KMS-11 (cell line): ENCODE results near the gene CXorf58.

Experiments
- H2AFZ ChIP-seq: fragments of 200-600 bp; sonication (generic); 2 replicates; pipeline ENCODE4 v1.6.1; 2016; ENCODE audit warnings: antibody characterized with exemption, mixed run types, low read depth
- H3K27ac ChIP-seq: fragments of 200-600 bp; sonication (generic); 2 replicates; pipeline ENCODE4 v1.6.1; 2016; ENCODE audit warnings: mild to moderate bottlenecking, mixed run types
- H3K27me3 ChIP-seq: fragments of 200-600 bp; sonication (generic); 2 replicates; pipeline ENCODE4 v1.6.1; 2017; ENCODE audit warnings: mild to moderate bottlenecking, low read depth, mixed run types, moderate library complexity; ENCODE audit not compliant: insufficient read depth
- H3K36me3 ChIP-seq: fragments of 200-600 bp; sonication (generic); 2 replicates; pipeline ENCODE4 v1.6.1; 2017; ENCODE audit warnings: mild to moderate bottlenecking, mixed run types; ENCODE audit not compliant: insufficient read depth
- H3K4me1 ChIP-seq: fragments of 200-600 bp; sonication (generic); 2 replicates; pipeline ENCODE4 v1.6.1; 2016; ENCODE audit warnings: mild to moderate bottlenecking, low read depth, mixed run types; ENCODE audit not compliant: poor library complexity, severe bottlenecking
- H3K4me2 ChIP-seq: fragments of 200-600 bp; sonication (generic); 2 replicates; pipeline ENCODE4 v1.7.0; 2016; ENCODE audit warnings: mild to moderate bottlenecking, mixed run types
- H3K4me3 ChIP-seq: fragments of 200-600 bp; sonication (generic); IDR thresholded peaks from 2 replicates; pipeline ENCODE4 v1.6.1; 2017; ENCODE audit warnings: low read depth, low read length, mixed read lengths; ENCODE audit not compliant: insufficient read depth
- H3K79me2 ChIP-seq: fragments of 200-600 bp; sonication (generic); 2 replicates; pipeline ENCODE4 v1.6.1; 2016; ENCODE audit warnings: low read depth, mixed run types; ENCODE audit not compliant: insufficient read depth
- H3K9ac ChIP-seq: fragments of 200-600 bp; sonication (generic); 2 replicates; pipeline ENCODE4 v1.6.1; 2016; ENCODE audit warnings: mild to moderate bottlenecking, mixed run types
- H4K20me1 ChIP-seq: fragments of 200-600 bp; sonication (generic); 2 replicates; pipeline ENCODE4 v1.6.1; 2016; ENCODE audit warnings: mild to moderate bottlenecking, mixed run types; ENCODE audit not compliant: insufficient read depth
- CTCF ChIP-seq: fragments of 200-600 bp; sonication (generic); conservative IDR thresholded peaks from 2 replicates; pipeline ENCODE4 v1.6.1; 2017; ENCODE audit warnings: low read depth, mild to moderate bottlenecking, antibody characterized with exemption, low read length, moderate library complexity, mixed read lengths

CXorf58 gene

GRCh38 chrX:23937100-23937499 is 29.3 kb downstream of the CXorf58 start:
- Histone ChIP-seq H3K27me3 (no peaks in the 10 kb centered on the region), H4K20me1 (no peaks in the 10 kb centered on the region), H3K79me2 (no peaks in the 10 kb centered on the region), H3K4me3 (no peak overlapping the region), H3K4me2 (no peak overlapping the region), H3K36me3 (no peaks in the 10 kb centered on the region), H3K4me1 (no peaks in the 10 kb centered on the region), H3K27ac (no peak overlapping the region), H2AFZ (no peak overlapping the region), H3K9ac (no peak overlapping the region)
- no peak for TF ChIP-seq CTCF

GRCh38 chrX:23938690-23939089 is 30.9 kb downstream of the CXorf58 start:
- Histone ChIP-seq H3K36me3 (no peaks in the 10 kb centered on the region), H2AFZ (no peak overlapping the region)
- no peak for TF ChIP-seq CTCF

GRCh38 chrX:23939203-23939602 is 31.4 kb downstream of the CXorf58 start:
- H4K20me1 ChIP-seq: no peaks in the 10 kb centered on the region
- no peak overlapping the region for H2AFZ ChIP-seq
- no peaks in the 10 kb centered on the region for H3K79me2 ChIP-seq
- H3K4me2 ChIP-seq: no peak overlapping the region
- TF ChIP-seq CTCF: no peak
- H3K36me3 ChIP-seq: no peaks in the 10 kb centered on the region
- H3K27ac ChIP-seq: no peak overlapping the region
- H3K27me3 ChIP-seq: no peaks in the 10 kb centered on the region
- no peak overlapping the region for H3K9ac ChIP-seq
- no peaks in the 10 kb centered on the region for H3K4me1 ChIP-seq
- H3K4me3 ChIP-seq: no peak overlapping the region

More at GRCh38 chrX:23938690-23939089, 30.9 kb downstream of the CXorf58 start:
- H3K27me3 ChIP-seq: no peaks in the 10 kb centered on the region
- no peak overlapping the region for H3K4me3 ChIP-seq
- H4K20me1 ChIP-seq: no peaks in the 10 kb centered on the region
- H3K4me1 ChIP-seq: no peaks in the 10 kb centered on the region
- H3K9ac ChIP-seq: no peak overlapping the region
- H3K4me2 ChIP-seq: no peak overlapping the region
- no peaks in the 10 kb centered on the region for H3K79me2 ChIP-seq
- H3K27ac ChIP-seq: no peak overlapping the region

- Histone ChIP-seq H2AFZ (no peak overlapping the region), H3K4me3 (no peak overlapping the region), H3K4me2 (no peak overlapping the region), H3K36me3 (no peaks in the 10 kb centered on the region), H3K9ac (no peak overlapping the region), H3K79me2 (no peaks in the 10 kb centered on the region), H3K27ac (no peak overlapping the region), H4K20me1 (no peaks in the 10 kb centered on the region), H3K4me1 (no peaks in the 10 kb centered on the region), H3K27me3 (no peaks in the 10 kb centered on the region)
- no peak for TF ChIP-seq CTCF
Measured at GRCh38 chrX:23944234-23944633, 36.4 kb downstream of the CXorf58 start.

- H3K9ac ChIP-seq: no peak overlapping the region
- H3K27ac ChIP-seq: no peak overlapping the region
- no peak overlapping the region for H3K4me2 ChIP-seq
- no peak overlapping the region for H3K4me3 ChIP-seq
- no peaks in the 10 kb centered on the region for H3K79me2 ChIP-seq
- no peak for TF ChIP-seq CTCF
- H3K27me3 ChIP-seq: no peaks in the 10 kb centered on the region
- no peaks in the 10 kb centered on the region for H4K20me1 ChIP-seq
- H3K4me1 ChIP-seq: no peaks in the 10 kb centered on the region
- H3K36me3 ChIP-seq: no peaks in the 10 kb centered on the region
- no peak overlapping the region for H2AFZ ChIP-seq
Measured at GRCh38 chrX:23945206-23945605, 37.4 kb downstream of the CXorf58 start.
